ENCODE measurements around the gene ANTXR1.

The ANTXR1 gene

DNA sequence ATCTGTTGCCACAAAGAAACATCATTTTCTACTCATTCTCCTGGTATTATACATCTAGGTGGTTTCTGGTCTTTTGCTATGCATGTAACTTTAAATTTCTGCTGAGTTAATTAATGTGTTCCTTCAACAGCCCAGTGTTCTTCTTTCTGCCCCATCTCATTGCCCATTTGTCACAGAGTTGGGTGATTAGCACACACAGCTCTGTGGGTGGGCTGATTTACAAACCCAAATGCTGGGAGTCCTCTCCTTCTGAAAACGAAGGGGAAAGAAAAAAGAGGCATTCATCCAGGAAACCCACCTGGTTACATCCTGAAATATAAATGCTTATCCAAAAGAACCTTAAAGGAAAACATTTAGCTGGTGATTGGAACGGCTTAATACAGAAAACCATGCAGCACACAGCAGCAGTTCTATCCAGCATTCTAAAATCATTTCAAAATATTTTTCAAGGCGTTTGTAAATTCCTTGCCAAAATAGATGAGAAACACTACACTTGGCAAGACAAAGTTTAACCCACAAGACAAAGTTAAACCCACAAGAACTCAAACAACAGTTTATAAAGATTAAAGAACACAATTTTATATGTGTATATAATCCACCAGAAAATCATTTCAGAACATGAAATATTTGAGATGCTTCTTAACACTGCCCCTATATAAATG, 177.9 kb downstream of the ANTXR1 start:
- Histone ChIP-seq H3K4me3 (ENCODE audit: low read depth, low read length) (no peak overlapping the region), H3K36me3 (peaks cover 10% of the 10 kb centered on the region), H3K27ac (no peak overlapping the region), H3K9me3 (ENCODE audit: severe bottlenecking) (no peaks in the 10 kb centered on the region), H3K27me3 (ENCODE audit: insufficient read depth, low read depth, severe bottlenecking) (no peaks in the 10 kb centered on the region)
- DNase-seq: no peak
- TF ChIP-seq, protein P1, sequence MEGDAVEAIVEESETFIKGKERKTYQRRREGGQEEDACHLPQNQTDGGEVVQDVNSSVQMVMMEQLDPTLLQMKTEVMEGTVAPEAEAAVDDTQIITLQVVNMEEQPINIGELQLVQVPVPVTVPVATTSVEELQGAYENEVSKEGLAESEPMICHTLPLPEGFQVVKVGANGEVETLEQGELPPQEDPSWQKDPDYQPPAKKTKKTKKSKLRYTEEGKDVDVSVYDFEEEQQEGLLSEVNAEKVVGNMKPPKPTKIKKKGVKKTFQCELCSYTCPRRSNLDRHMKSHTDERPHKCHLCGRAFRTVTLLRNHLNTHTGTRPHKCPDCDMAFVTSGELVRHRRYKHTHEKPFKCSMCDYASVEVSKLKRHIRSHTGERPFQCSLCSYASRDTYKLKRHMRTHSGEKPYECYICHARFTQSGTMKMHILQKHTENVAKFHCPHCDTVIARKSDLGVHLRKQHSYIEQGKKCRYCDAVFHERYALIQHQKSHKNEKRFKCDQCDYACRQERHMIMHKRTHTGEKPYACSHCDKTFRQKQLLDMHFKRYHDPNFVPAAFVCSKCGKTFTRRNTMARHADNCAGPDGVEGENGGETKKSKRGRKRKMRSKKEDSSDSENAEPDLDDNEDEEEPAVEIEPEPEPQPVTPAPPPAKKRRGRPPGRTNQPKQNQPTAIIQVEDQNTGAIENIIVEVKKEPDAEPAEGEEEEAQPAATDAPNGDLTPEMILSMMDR (IDR thresholded peaks at IDR 0.05; ENCODE audit: low read depth, low read length): no peak

DNA sequence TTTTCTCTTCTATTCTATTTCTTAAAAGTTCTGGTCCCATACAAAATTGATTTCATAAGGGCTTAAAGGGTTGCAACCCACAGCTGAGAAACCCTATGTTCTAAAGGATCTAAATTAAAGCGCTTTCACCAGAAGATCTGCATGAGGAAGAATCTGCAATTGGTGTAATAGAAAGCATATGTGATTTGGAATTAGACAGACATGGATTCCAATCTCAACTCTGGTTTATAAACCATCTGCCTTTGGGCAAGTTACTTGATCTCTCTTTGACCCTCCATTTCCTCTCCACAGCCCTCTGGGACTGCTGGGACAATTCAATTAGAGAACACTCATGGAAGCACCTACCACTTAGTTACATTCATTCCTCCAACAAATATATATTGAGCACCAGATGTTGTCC, 178.7 kb downstream of the ANTXR1 start:
- no peak for DNase-seq
- Histone ChIP-seq H3K4me3 (ENCODE audit: low read depth, low read length) (no peak overlapping the region), H3K36me3 (peaks cover 9% of the 10 kb centered on the region), H3K9me3 (ENCODE audit: severe bottlenecking) (no peaks in the 10 kb centered on the region), H3K27ac (no peak overlapping the region), H3K27me3 (ENCODE audit: insufficient read depth, low read depth, severe bottlenecking) (no peaks in the 10 kb centered on the region)
- TF ChIP-seq, protein P1 (IDR thresholded peaks at IDR 0.05; ENCODE audit: low read depth, low read length): no peak

DNA sequence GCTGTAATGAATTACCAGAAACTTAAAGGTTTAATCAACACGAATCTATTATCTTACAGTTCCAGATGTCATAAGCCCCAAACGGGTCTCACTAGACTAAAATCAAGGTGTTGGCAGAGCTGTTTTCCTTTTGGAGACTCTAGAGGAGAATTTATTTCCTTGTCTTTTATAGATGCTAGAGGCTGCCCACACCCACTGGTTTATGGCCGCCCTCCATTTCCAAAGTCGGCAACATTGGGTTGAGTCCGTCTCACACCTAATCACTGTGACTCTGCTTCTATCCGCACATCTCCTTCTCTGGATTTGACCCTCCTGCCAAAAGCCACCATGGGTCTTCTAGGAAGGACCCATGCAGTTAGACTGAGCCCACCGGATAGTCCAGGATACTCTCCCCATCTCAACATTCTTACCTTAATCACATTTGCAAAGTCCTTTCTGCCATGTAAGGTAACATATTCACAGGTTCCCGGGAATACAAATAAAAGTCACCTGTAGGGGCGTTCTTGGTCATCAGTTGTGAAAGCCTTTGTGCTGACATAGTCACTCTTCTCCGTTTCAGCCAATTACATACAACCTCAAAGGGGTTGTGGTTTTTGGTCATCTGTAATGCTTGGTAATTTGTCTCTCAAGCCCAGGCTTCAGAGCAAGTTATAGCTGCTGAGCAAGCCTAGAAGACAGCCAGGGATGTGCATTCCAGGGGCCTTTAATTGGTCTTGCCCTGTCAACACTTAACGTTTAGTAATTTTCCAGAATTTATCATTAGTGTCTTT, 179.4 kb downstream of the ANTXR1 start:
- no peak for DNase-seq
- Histone ChIP-seq H3K27ac (no peak overlapping the region), H3K36me3 (peaks cover 11% of the 10 kb centered on the region), H3K9me3 (ENCODE audit: severe bottlenecking) (no peaks in the 10 kb centered on the region), H3K27me3 (ENCODE audit: insufficient read depth, low read depth, severe bottlenecking) (no peaks in the 10 kb centered on the region), H3K4me3 (ENCODE audit: low read depth, low read length) (no peak overlapping the region)
- TF ChIP-seq, protein P1 (IDR thresholded peaks at IDR 0.05; ENCODE audit: low read depth, low read length): no peak

DNA sequence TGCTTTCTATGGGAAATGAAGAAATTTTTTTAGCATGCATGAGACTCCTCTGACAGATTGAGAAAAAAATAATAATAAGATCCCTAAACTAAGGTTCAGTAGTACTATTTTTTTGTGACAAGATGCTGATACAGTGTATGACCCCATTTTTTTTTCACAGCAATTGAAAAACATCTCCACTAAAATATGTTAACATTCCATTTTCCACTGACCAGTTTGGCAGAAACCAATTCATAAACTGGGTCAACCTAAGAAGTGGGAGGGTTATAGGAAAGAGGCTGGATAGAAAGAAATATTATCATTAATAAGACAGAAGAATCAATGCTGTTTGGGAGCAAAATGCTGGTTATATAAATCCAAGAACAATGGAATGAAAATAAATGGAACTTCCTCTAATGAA, 182.7 kb downstream of the ANTXR1 start:
- H3K9me3 ChIP-seq (ENCODE audit: severe bottlenecking): no peaks in the 10 kb centered on the region
- peaks cover 11% of the 10 kb centered on the region for H3K36me3 ChIP-seq
- DNase-seq: no peak
- no peak overlapping the region for H3K4me3 ChIP-seq (ENCODE audit: low read depth, low read length)
- TF ChIP-seq, protein P1 (IDR thresholded peaks at IDR 0.05; ENCODE audit: low read depth, low read length): no peak
- no peaks in the 10 kb centered on the region for H3K27me3 ChIP-seq (ENCODE audit: insufficient read depth, low read depth, severe bottlenecking)
- no peak overlapping the region for H3K27ac ChIP-seq

DNA sequence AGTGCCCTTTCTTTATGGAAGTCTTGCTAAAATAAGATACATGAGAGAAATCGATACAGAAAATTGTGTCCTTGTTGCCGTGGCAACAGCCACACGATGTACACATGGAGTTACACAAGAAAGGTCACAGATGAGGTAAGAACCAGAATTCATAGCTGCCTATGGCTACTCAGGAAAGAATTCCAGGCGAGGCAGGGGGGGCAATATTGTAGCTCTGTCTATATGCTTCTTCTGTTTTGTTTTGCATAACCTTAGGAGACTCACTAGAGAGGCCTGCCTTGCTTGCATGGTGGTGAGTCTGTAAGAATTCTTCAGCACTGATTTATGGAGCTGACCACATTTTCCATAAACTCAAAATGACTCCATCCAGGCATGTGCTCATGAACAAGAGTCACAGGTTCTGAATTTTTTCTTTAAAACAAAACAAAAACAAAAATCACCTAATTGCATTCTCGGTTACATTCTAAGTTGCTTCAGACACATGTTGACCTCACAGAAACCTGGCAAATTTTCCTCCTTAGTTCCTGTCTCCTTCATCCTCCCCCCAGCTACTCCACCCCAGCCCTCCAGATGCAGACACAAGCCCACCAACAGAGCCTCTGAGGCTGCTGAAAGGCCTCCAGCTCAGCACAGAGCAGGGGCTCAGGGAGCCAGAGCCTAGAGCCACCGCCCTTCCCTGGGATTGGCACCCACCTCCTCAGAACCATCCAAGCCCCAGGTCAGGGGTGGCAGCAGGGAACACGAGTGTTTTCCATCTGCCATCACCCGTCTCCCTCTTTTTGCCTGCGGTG, 183.5 kb downstream of the ANTXR1 start:
- Histone ChIP-seq H3K27ac (no peak overlapping the region), H3K36me3 (peaks cover 11% of the 10 kb centered on the region), H3K9me3 (ENCODE audit: severe bottlenecking) (no peaks in the 10 kb centered on the region), H3K4me3 (ENCODE audit: low read depth, low read length) (no peak overlapping the region), H3K27me3 (ENCODE audit: insufficient read depth, low read depth, severe bottlenecking) (no peaks in the 10 kb centered on the region)
- TF ChIP-seq, protein P1 (IDR thresholded peaks at IDR 0.05; ENCODE audit: low read depth, low read length): no peak
- no peak for DNase-seq
